Mucosa of rectum (tissue), 2 donors: Measurements from ENCODE around the gene CACNB2.
"Not testable (repeated sequence)": the region's sequence is repeated elsewhere in the genome, so short reads cannot be mapped to it uniquely, and the experiment has no call there.

Source experiments
- H3K27ac ChIP-seq, 2 donors: one replicate each; pipeline ENCODE4 v1.7.0; 2013; ENCODE audit warnings: inconsistent platforms in 2 of 2, low read depth in 2 of 2, low read length in 2 of 2
- H3K27me3 ChIP-seq, 2 donors: one replicate each; pipeline ENCODE4 v1.7.0; 2013; ENCODE audit warnings: low read length in 2 of 2; ENCODE audit not compliant: control insufficient read depth in 2 of 2, insufficient read depth in 2 of 2
- H3K36me3 ChIP-seq, 2 donors: one replicate each; pipeline ENCODE4 v1.7.0; 2013; ENCODE audit warnings: low read length in 2 of 2; ENCODE audit not compliant: control insufficient read depth in 2 of 2, insufficient read depth in 2 of 2
- H3K4me1 ChIP-seq, 2 donors: one replicate each; pipeline ENCODE4 v1.7.0; 2013; ENCODE audit warnings: low read length in 2 of 2, mild to moderate bottlenecking in 1 of 2; ENCODE audit not compliant: control insufficient read depth in 2 of 2, insufficient read depth in 2 of 2
- H3K4me3 ChIP-seq, 2 donors: one replicate each; pipeline ENCODE4 v1.7.0; 2013; ENCODE audit warnings: low read length in 2 of 2
- H3K9ac ChIP-seq, 2 donors: one replicate each; pipeline ENCODE4 v1.7.0; 2013; ENCODE audit warnings: low read length in 2 of 2, low read depth in 1 of 2, mild to moderate bottlenecking in 1 of 2
- H3K9me3 ChIP-seq, 2 donors: one replicate each; pipeline ENCODE4 v1.7.0; 2013; ENCODE audit warnings: low read length in 2 of 2; ENCODE audit not compliant: control insufficient read depth in 2 of 2
- donor health status: healthy.
- donor health status: Normal muscosa, but diverticular disease.

CACNB2 gene

DNA sequence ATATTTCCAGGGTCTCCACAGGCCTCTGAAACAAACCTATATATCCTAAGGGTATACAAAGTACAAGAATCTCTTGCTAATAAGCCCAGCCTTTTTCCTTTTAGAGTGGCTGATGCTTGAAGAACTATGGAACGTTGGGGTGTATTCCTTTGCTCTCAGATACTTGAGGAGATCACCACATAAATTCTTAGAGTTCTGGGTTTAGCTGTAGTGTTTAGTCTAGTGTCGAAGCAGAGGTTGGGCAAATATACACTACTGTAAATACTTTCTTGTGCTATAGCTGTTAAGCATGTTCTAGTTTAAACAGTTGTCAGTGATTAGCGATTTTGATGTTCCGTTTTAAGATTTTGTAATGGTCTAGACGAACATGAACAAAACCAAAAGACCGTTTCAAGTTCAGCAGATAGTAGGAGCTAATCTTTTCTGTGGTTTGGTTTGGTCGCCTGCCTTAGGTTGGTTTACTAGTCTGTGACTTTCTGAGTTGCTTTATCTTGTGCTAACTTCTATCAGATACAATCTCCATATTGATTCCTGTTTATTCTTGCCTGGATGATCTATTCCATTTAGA, 281.6 kb downstream of the CACNB2 start:
- H3K27ac ChIP-seq = no peak overlapping the region
- H3K9ac ChIP-seq = no peak overlapping the region
- H3K4me3 ChIP-seq = no peak overlapping the region
- no peaks in the 10 kb centered on the region for H3K4me1 ChIP-seq
- no peaks in the 10 kb centered on the region for H3K9me3 ChIP-seq
- no peaks in the 10 kb centered on the region for H3K36me3 ChIP-seq
- H3K27me3 ChIP-seq = no peaks in the 10 kb centered on the region

DNA sequence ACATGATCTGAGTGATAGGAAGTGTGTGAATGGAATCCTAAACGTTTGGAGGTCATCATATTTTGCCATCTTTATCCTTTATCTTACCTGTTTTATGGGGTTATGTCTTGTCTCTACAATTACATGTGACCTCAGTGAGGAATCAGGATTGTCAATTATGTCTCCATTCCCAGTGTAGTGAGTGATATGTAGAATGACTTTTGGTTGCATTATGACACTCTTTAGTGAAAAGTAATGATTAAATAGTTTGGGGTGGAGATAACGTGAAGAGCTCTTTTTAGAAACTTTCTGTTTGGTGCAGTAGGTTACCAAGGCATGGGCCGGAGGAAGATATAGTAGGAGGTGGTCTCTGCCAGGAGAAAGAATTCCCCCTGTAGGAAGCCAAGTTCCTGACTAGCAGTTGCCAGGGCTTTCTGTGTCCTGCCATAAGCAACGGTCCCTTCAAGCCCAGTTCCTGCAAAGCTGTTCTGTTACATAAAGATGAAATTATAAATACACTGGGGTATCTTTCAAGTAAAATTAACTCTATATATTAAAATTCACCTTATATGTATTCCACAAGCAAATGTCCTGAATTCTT, 282.9 kb downstream of the CACNB2 start:
- Histone ChIP-seq H3K27me3 (no peaks in the 10 kb centered on the region), H3K27ac (no peak overlapping the region), H3K9me3 (no peaks in the 10 kb centered on the region), H3K9ac (no peak overlapping the region), H3K4me1 (no peaks in the 10 kb centered on the region), H3K36me3 (no peaks in the 10 kb centered on the region), H3K4me3 (no peak overlapping the region)

DNA sequence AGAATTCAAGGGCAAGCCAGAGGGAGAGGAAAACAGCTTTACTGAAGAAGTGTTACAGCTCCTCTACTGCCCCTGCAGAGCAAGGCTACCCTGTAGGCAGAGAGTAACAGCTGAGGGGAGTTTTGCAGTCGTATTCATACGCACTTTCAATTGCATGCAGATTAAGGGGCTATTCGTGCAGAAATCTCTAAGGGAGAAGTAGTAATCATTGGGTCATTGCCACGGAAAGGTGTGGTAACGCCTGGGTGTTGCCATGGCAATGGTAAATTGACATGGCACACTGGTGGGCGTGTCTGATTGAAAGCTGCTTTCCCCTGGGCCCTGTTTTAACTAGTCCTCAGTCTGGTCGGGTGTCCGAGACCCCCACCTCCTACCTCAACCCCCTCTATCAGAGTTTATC, 284.0 kb downstream of the CACNB2 start:
- Histone ChIP-seq H3K9ac (no peak overlapping the region), H3K4me1 (no peaks in the 10 kb centered on the region), H3K36me3 (no peaks in the 10 kb centered on the region), H3K9me3 (no peaks in the 10 kb centered on the region), H3K4me3 (no peak overlapping the region), H3K27me3 (no peaks in the 10 kb centered on the region), H3K27ac (no peak overlapping the region)

DNA sequence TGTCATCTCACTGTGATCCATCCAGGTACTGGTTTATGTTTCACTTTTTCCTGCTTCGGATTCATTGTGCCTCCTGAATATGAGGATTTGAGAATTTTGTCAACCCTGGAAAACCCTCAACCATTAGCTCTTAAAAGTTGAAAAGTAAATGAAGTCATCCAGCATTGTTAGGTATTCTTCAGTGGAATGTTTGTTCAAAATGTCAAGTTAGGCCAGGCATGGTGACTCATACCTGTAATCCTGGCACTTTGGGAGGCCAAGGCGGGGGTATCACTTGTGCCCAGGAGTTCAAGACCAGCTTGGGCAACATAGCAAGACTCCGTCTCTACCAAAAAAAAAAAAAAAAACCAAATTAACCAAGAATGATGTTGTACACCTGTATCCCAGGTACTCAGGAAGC, 289.1 kb downstream of the CACNB2 start:
- no peak overlapping the region for H3K4me3 ChIP-seq
- no peak overlapping the region for H3K27ac ChIP-seq
- H3K9me3 ChIP-seq = no peaks in the 10 kb centered on the region
- H3K4me1 ChIP-seq = no peaks in the 10 kb centered on the region
- no peak overlapping the region for H3K9ac ChIP-seq
- H3K27me3 ChIP-seq = no peaks in the 10 kb centered on the region
- no peaks in the 10 kb centered on the region for H3K36me3 ChIP-seq

DNA sequence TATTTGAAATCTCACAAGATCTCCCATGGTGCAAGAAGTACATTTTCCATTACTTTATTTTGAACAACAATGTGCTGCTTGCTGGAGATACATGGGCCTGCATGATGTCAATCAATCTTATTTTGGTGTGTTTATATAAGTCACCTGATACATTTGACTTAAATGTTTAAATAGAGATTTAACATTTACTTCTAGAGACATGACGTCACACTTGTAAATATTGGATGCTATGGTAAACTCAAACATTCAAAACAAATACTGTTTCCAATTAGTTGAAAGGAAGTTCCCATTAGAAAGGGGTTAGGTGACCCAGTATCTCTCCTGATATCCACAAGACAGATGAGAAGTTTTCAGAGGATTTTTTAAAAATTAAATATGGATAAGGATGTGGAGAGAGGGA, 296.7 kb downstream of the CACNB2 start:
- no peaks in the 10 kb centered on the region for H3K27me3 ChIP-seq
- no peak overlapping the region for H3K9ac ChIP-seq
- no peak overlapping the region for H3K4me3 ChIP-seq
- H3K9me3 ChIP-seq = no peaks in the 10 kb centered on the region
- H3K36me3 ChIP-seq = peaks cover 0 to 3% of the 10 kb centered on the region in 2 donors
- H3K4me1 ChIP-seq = no peaks in the 10 kb centered on the region
- H3K27ac ChIP-seq = no peak overlapping the region

DNA sequence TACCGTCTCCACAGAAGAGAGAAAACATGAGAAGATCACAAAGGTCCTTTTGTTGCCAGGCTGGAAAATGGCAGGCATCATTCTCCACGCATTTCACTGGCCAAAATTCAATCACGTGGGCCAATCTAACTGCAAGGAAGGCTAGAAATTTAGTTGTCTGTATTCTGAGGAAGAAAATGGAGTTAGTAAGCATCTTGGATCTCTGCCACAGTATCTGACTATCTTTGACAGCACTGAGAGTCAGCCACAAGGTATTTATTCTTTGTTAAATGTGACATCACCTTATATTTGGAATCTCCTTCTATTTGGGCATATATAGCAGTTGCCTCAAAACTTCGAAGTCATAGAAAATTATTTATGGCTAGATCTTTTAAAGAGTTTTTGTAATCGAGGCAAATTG, 297.3 kb downstream of the CACNB2 start:
- Histone ChIP-seq H3K4me3 (no peak overlapping the region), H3K9me3 (no peaks in the 10 kb centered on the region), H3K36me3 (peaks cover 0 to 3% of the 10 kb centered on the region in 2 donors), H3K27ac (no peak overlapping the region), H3K27me3 (no peaks in the 10 kb centered on the region), H3K4me1 (no peaks in the 10 kb centered on the region), H3K9ac (no peak overlapping the region)

DNA sequence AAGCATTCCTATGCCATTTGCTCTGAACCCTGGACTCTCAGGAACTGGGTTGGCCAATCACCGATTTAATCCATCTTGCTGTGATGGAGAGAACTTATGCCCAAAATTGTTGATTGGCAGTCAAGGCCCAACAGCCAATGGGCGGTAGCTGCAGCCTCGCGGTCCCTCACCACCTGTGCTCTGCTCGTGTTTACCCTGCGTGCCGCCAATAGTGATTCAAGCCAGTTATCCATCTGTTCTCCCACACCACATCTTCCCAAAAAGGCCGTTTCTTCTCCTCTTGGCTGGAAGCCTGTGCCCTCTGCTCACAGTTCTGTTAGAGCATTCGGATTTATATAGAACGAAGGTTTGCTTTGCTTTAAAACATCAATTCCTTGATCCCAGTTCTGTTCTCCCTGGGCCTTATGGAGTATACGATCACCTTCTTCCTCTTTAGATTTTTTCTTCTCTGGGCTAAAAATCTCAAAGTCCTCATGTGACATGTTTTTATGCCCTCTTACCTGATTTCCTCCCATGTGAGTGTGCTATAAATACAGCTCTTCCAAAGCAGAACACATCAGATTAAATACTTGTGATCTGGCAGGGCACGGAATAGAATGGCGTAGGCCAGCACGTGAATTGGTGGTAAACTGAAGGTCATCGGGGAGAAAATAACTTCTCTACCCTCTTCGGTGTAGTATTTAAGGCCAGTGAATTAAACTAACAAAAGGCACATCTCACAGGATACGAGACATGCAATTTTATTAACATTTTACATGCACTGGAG, 298.3 kb downstream of the CACNB2 start:
- Histone ChIP-seq H3K36me3 (peaks cover 0 to 3% of the 10 kb centered on the region in 2 donors), H3K27me3 (no peaks in the 10 kb centered on the region), H3K4me3 (no peak overlapping the region), H3K9me3 (no peaks in the 10 kb centered on the region), H3K4me1 (no peaks in the 10 kb centered on the region), H3K27ac (no peak overlapping the region), H3K9ac (no peak overlapping the region)

DNA sequence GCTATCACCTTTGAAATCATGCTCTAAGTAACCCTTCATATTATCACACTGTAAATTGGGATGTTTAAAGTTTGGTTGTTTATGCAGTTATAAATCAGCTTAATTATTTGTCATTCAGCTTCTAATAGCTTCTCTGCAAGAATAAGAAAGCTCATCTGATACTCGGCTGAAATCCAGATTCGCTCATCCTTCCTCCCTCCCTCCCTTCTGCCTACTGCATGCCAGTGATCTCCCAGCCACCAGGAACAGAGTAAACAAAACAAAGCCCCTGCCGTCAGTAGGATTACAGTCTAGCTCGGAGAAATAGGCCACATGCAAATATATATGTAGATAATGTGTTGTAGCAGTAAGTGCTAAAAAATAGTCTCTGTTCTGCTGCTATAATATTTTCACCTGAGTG, 299.4 kb downstream of the CACNB2 start:
- Histone ChIP-seq H3K9ac (no peak overlapping the region), H3K4me1 (no peaks in the 10 kb centered on the region), H3K4me3 (no peak overlapping the region), H3K27me3 (no peaks in the 10 kb centered on the region), H3K36me3 (peaks cover 0 to 3% of the 10 kb centered on the region in 2 donors), H3K9me3 (no peaks in the 10 kb centered on the region), H3K27ac (no peak overlapping the region)

DNA sequence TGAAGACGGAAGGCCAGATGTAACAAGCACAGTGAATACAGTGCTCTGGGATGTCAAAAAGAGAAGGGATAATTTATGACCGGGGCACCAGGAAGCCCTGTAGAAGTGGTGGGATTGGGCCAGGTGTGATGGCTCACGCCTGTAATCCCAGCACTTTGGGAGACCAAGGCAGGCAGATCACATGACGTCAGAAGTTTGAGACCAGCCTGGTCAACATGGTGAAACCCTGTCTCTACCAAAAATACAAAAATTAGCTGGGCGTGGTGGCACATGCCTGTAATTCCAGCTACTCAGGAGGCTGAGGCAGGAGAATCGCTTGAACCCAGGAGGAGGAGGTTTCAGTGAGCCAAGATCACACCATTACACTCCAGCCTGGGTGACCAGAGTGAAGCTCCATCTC, 305.4 kb downstream of the CACNB2 start:
- H3K4me1 ChIP-seq, H3K9me3 ChIP-seq, H3K27me3 ChIP-seq, H3K4me3 ChIP-seq, H3K27ac ChIP-seq, H3K9ac ChIP-seq, H3K36me3 ChIP-seq: not testable (repeated sequence)

DNA sequence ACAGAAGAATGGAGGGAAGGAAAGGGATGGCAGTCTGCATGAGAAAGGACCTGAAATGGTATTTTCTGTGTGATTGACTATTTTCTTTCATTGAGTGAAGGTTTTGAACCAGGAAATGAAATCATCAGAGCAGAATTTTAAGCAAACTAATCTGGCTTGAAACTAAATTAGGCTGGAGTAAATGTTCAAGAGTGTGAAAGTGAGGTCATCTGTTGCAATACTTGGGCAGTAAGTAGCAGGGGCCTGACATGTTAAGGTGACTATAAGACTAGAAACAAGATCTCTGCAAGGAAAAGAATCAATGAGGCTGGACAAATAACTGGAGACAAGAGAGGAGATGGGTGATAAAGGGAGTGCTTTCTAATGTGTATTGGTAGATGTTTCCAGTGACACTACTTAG, 306.0 kb downstream of the CACNB2 start:
- Histone ChIP-seq H3K9ac (no peak overlapping the region), H3K4me1 (no peaks in the 10 kb centered on the region), H3K36me3 (no peaks in the 10 kb centered on the region), H3K4me3 (no peak overlapping the region), H3K27ac (no peak overlapping the region), H3K27me3 (no peaks in the 10 kb centered on the region), H3K9me3 (no peaks in the 10 kb centered on the region)
